MM.1S (cell line): ENCODE measurements around the gene GPR183.

Experiments used
- CTCF ChIP-seq: fragments of 300-600 bp; sonication (generic); IDR thresholded peaks from 2 replicates; pipeline ENCODE4 v1.5.1; 2016; ENCODE audit warnings: antibody characterized with exemption, low read length, mixed read lengths
- EZH2 ChIP-seq: fragments of 300-600 bp; sonication (generic); optimal IDR thresholded peaks from 2 replicates; pipeline ENCODE3; 2017; ENCODE audit warnings: low read depth, mild to moderate bottlenecking, antibody characterized with exemption, low read length, mixed read lengths

- TF ChIP-seq CTCF (no peak), EZH2 (no peak)
Measured at GRCh38 chr13:99335603-99336002, 28.4 kb upstream of the GPR183 start.
